Pancreas (tissue), 10 donors: ENCODE measurements around the gene ARHGEF40. TPM values are rescaled to one million over a fixed set of nuclear protein-coding genes. Genes with fewer than 3 reads are reported as not detected.

ENCODE experiments used
- ATAC-seq, 4 donors: fragments of 200-7000 bp; cut with Tn5 transposase; one replicate each; pipeline versions ENCODE4 v1.8.0 to v1.9.1; 2020; ENCODE audit warnings: mild to moderate bottlenecking in 4 of 4, moderate library complexity in 4 of 4
- DNase-seq, 6 donors: peaks; one replicate each; pipeline ENCODE4 v3.0.0-alpha.2; 2020
- FAIRE-seq: peaks from 2 replicates; lab custom pipeline; 2012; peaks lifted over from hg19 to GRCh38; lab: Jason Lieb, UNC
- H3K27ac ChIP-seq, 4 donors: fragments of 200-600 bp; sonication (generic); 1 replicate in 3 of 4; 2 replicates in 1 of 4; pipeline versions ENCODE4 v1.5.0 to v1.8.0; 2020
- H3K27me3 ChIP-seq, 4 donors: fragments of 200-600 bp; one replicate each; pipeline ENCODE4 v1.8.0; 2021
- H3K36me3 ChIP-seq, 3 donors: fragments of 200-600 bp; sonication (generic) in 1 of 3; one replicate each; pipeline versions ENCODE4 v1.5.0 to v1.8.0; 2020 to 2021
- H3K4me1 ChIP-seq, 3 donors: fragments of 200-600 bp; one replicate each; pipeline ENCODE4 v1.8.0; 2021
- H3K4me3 ChIP-seq, 4 donors: fragments of 200-600 bp; sonication (generic) in 2 of 4; one replicate each; pipeline versions ENCODE4 v1.5.0 to v1.8.0; 2020 to 2021
- H3K9me3 ChIP-seq, 4 donors: fragments of 200-600 bp; one replicate each; pipeline ENCODE4 v1.8.0; 2021
- CTCF ChIP-seq, 4 donors: fragments of 200-600 bp; sonication (generic) in 3 of 4; IDR thresholded peaks; one replicate each; pipeline versions ENCODE4 v1.5.0 to v1.8.0; 2021; ENCODE audit warnings: antibody characterized with exemption in 4 of 4
- WGBS, 2 donors: extraction: QIAGEN DNeasy Blood & Tissue Kit; methylation state at CpG; one replicate each; pipeline ENCODE4 v1.1.7; 2013; 5-methylcytosine and 5-hydroxymethylcytosine counted together
- intact Hi-C, 3 donors: fragments of 100-400 bp; cut with DNase I; formaldehyde crosslinking; loops; one replicate each; pipeline versions ENCODE4 v1.11.1 to v1.14.2; 2022
- polyA plus RNA-seq, 2 donors: library from polyadenylated mRNA; stranded (reverse); fragments of 200-250 nt; gene quantifications; one replicate each; pipeline ENCODE4 v1.2.3, GENCODE V29; 2013
- total RNA-seq, 6 donors: library from RNA; stranded (reverse); fragmentation: NEBNext Ultra II Directional in 4 of 6; extraction: Animal tissue kit (Norgen Biotek cat#: 25700) in 4 of 6; gene quantifications; one replicate each; pipeline versions ENCODE4 v1.2.1 to v1.2.4, GENCODE V29; 2021 to 2023
- donor health status: healthy with polysubstance abuse.
- donor health status: DM: no; HTN: no; CAD: no; lungs with moderate emphysema.
- donor health status: DM: no; HTN: no; CAD: no.
- donor health status: control.
- donor health status: control.
- donor health status: Bipolar disorder and iron deficiency.
- donor health status: DM: yes; HTN: yes; CAD: no.
- donor health status: DM: no; HTN: no; CAD: no.
- donor health status: DM: no; HTN: no; CAD: no.
- donor health status: DM: yes; HTN: yes; CAD: no.

Gene ARHGEF40
- 10 to 100 TPM; 24.5 to 58.0 (median 36.4) TPM for total RNA-seq
- polyA plus RNA-seq, result 10 to 100 TPM; 68.8 to 77.0 TPM

DNA sequence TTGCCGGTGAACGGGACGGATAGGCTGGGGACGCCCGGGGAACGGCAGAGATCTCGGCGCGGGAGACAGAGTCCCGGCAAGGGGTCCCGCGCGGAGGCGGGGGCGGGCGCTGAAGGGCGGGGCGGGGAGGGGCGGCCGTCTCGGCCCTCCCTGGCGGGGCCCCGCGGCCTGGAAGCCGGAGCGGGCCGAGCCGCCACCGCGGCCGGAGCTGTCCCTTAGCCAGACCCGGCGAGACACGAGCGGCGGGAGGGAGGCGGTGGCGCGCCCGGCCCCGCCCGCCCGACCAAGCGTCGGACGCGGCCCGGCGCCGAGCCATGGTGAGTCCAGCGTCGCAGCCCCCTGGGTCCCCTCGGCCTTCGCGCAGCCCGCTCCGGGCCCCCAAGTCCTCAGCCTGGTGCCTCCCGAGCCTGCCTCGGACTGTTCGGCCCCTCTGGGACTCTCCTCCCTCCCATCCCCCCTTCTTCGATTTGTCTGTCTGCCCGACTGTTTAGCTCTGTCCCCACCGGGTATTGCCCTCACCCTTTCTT, at the start of gene ARHGEF40:
TSS of gene ARHGEF40 (plus strand) at position 222 of the 527 bp plus-strand sequence. CDS start at position 315, 93 bp downstream.
- H3K27ac ChIP-seq, result peak within 1 kb of the TSS; percentile 70 to 88 (median 78)
- no peak for FAIRE-seq
- peak within 1 kb of the TSS; percentile 47 to 77 (median 70) for H3K4me3 ChIP-seq
- no peaks in the 10 kb centered on the region for H3K27me3 ChIP-seq
- ATAC-seq, result peak; percentile 65 to 81 (median 75)
- no peak for TF ChIP-seq CTCF (IDR thresholded peaks at IDR 0.05)
- 0% methylated on average over 33 to 63 of the region's 63 CpGs for WGBS, 2 donors
- H3K4me1 ChIP-seq, result peaks cover 0 to 9% (median 5%) of the 10 kb centered on the region in 3 donors
- DNase-seq, result peak; percentile 72 to 88 (median 79)
- H3K36me3 ChIP-seq, result peaks cover 0 to 4% (median 0%) of the 10 kb centered on the region in 3 donors
- intact Hi-C loops, result no loop called here
- H3K9me3 ChIP-seq, result no peaks in the 10 kb centered on the region

- Histone ChIP-seq H3K4me1 (peaks cover 0 to 5% (median 3%) of the 10 kb centered on the region in 3 donors), H3K36me3 (peaks cover 0 to 26% (median 0%) of the 10 kb centered on the region in 3 donors), H3K4me3 (no peak overlapping the region), H3K27ac (no peak overlapping the region), H3K9me3 (no peaks in the 10 kb centered on the region), H3K27me3 (no peaks in the 10 kb centered on the region)
- no peak for TF ChIP-seq CTCF (IDR thresholded peaks at IDR 0.05)
- FAIRE-seq, result no peak
- no peak for ATAC-seq
- no peak for DNase-seq
- intact Hi-C loops, result loop anchor here in 1 of 3 donors (5.0 kb wide), 1 partner anchor 71 kb away; no protein-coding TSS in a partner anchor
- WGBS, 2 donors, result 76 to 82% methylated on average over 5 of the region's 5 CpGs
These were observed 49.0 kb upstream of the ARHGEF40 start for GRCh38 chr14:21020977-21021545.

GRCh38 chr14:21022686-21023085, 47.4 kb upstream of the ARHGEF40 start:
- TF ChIP-seq CTCF (IDR thresholded peaks at IDR 0.05), result no peak

GRCh38 chr14:21023174-21023573, 46.9 kb upstream of the ARHGEF40 start:
- H3K4me1 ChIP-seq, result peaks cover 0 to 5% (median 3%) of the 10 kb centered on the region in 3 donors
- ATAC-seq, result no peak
- no peak for DNase-seq
- H3K4me3 ChIP-seq, result peak overlapping the region in 2 of 4 donors; percentile 75 to 95
- H3K27ac ChIP-seq, result no peak overlapping the region
- 58 to 65% methylated on average over 7 of the region's 7 CpGs for WGBS, 2 donors
- intact Hi-C loops, result loop anchor here in 1 of 3 donors (5.0 kb wide), 1 partner anchor 69 kb away; no protein-coding TSS in a partner anchor
- TF ChIP-seq CTCF (IDR thresholded peaks at IDR 0.05), result no peak
- H3K9me3 ChIP-seq, result no peaks in the 10 kb centered on the region
- FAIRE-seq, result no peak
- H3K27me3 ChIP-seq, result no peaks in the 10 kb centered on the region
- peaks cover 0 to 17% (median 0%) of the 10 kb centered on the region in 3 donors for H3K36me3 ChIP-seq

More at GRCh38 chr14:21022686-21023085, 47.4 kb upstream of the ARHGEF40 start:
- 73 to 81% methylated on average over 5 of the region's 5 CpGs for WGBS, 2 donors
- Histone ChIP-seq H3K4me1 (peaks cover 0 to 5% (median 3%) of the 10 kb centered on the region in 3 donors), H3K27ac (no peak overlapping the region), H3K4me3 (no peak overlapping the region), H3K9me3 (no peaks in the 10 kb centered on the region), H3K36me3 (peaks cover 0 to 22% (median 0%) of the 10 kb centered on the region in 3 donors), H3K27me3 (no peaks in the 10 kb centered on the region)
- ATAC-seq (no peak), DNase-seq (no peak), FAIRE-seq (no peak)
- intact Hi-C loops, result loop anchor here in 1 of 3 donors (5.0 kb wide), 1 partner anchor 70 kb away; no protein-coding TSS in a partner anchor
